HG03060 (cell line): ENCODE results near the gene ACIN1.
"Not testable (repeated sequence)": the region's sequence is repeated elsewhere in the genome, so short reads cannot be mapped to it uniquely, and the experiment has no call there.

ENCODE experiments used
- ATAC-seq: cut with Tn5 transposase; IDR thresholded peaks from one replicate; pipeline ENCODE4 v1.9.1; 2021; ENCODE audit warnings: low read depth, moderate number of reproducible peaks; ENCODE audit not compliant: unreplicated experiment

ACIN1 gene

GRCh38 chr14:23021889-23022442 lies 73.0 kb downstream of the ACIN1 start:
- ATAC-seq = no peak

DNA sequence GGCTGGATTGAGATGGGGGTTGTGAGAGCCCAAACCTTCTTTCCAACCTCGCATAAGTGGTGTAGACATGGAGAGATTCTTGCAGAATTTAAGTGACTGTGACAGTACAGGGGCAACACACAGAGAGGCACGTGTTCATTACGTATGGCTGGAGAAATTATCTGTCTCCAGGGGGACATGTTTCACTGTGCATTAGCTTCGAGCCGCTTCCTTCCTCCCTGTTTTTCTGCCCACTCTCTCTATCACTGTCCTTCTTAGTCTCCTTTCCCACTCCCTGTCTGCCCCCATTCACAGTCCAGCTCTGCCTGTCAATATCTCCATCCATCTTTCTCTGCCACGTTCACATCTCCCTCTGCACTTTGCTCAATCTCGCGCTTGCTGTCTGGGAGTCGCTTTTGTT lies 73.5 kb downstream of the ACIN1 start:
- ATAC-seq = no peak

DNA sequence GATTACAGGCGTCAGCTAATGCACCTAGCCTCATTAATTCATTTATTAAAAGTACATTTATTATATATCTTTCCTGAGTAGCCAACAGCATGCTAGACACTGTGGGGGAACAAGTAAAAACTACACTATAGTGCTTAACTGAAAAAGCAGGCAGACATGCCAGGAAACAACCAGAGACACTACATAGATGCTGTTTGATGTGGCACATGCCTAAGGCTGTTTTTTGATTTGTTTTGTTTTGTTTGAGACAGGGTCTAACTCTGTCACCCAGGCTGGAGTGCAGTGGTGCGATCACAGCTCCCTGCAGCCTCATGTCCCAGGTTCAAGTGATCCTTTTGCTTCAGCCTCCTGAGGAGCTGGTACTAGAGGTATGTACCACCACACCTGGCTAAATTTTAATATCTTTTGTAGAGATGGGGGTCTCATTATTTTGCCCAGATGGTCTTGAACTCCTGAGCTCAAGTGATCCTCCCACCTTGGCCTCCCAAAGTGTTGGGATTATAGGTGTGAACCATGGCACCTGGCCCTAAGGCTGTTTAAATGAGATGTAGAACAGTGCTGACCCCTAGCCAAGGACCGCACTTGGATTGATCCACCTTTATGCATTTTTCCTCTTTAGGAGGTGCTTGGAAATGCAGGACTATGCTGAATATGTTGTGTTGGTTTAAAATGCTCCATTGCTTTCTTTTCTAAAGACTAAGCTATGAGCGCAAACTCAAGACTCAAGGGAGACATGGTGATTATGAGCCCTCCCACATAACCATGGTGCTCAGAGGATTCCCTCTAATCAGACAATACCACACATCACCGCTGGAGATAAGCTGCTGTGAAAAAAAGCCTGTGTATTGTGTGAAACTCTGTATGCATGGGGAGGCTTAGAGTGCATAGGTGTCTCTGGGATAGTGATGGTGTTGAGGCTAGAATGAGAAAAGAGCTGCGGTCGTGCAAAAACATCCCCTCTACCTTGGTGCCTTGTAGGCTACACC lies 74.5 kb downstream of the ACIN1 start:
- ATAC-seq = no peak

GRCh38 chr14:23018107-23018506 lies 76.8 kb downstream of the ACIN1 start:
- no peak for ATAC-seq

DNA sequence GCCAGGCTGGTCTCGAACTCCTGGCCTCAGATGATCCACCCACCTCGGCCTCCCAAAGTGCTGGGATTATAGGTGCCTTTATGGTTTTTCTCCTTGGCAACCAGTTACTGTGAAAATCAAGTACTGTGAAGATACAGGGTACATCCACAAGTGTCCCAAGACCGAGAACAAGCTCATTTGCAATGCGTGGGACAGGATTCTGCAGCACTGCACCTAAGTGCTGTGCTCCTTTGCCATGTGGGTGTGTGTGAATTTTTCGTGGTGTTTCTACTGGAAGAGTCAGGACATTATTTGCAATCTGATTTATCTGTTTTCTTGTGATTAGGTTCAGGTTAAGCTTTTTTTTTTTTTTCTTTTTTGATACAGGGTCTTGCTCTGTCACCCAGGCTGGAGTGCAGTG lies 77.8 kb downstream of the ACIN1 start:
- ATAC-seq = no peak

DNA sequence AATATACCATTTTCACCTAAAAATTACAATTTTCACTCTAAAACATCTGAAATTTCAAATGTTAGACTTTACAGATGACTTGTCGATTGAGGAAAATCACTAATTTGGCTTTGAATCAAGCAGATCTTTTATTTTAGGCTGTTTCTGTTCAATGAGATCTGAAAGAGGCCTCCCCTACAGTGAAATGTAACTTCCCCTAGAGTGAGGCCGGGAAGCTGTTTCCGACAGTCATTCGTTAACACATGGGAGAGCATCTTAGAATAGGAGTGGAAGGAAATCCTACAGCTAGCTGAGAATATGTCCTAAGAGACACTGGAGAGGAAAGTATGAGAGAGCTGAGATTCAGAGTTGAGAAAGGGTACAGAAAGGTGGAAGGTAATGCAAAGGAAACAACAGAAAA lies 79.3 kb downstream of the ACIN1 start:
- ATAC-seq = no peak

DNA sequence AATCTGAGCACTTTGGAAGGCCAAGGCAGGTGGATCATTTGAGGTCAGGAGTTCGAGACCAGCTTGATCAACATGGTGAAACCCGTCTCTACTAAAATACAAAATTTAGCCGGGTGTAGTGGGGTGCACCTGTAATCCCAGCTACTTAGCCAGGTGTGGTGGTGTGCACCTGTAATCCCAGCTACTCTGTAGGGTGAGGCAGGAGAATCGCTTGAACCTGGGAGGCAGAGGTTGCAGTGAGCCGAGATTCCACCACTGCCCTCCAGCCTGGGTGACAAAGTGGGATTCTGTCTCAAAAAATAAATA lies 81.2 kb downstream of the ACIN1 start:
- ATAC-seq = not testable (repeated sequence)

DNA sequence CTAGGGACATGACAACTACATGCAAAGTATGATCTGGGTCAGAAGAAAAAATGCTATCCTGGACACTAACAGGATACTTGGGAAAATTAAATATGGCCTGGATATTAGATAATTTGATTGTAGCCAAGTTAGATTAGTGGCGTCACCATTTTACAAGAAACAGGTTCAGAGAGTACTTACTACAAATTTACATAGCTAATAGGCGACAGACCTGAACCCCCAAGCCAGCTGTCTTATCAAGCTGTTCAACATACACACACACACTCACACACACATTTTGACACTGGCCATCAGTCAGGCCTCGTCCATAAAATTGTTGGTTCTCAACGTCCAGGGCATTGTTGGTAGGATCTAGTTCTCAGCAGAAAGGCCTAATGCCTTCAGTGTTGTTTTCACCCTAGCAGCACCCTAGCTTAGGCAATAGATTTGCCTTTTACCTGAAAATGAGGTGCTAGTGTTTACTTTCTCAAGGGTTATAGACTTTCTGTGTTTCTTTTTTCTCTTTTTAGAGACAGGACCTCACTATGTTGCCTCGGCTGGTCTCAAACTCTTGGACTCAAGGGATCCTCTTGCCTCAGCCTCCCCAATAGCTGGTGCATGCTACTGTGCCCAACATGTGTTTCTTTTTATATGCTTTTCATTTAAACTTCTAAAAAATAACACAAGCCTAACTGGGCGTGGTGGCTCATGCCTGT lies 81.7 kb downstream of the ACIN1 start:
- no peak for ATAC-seq

DNA sequence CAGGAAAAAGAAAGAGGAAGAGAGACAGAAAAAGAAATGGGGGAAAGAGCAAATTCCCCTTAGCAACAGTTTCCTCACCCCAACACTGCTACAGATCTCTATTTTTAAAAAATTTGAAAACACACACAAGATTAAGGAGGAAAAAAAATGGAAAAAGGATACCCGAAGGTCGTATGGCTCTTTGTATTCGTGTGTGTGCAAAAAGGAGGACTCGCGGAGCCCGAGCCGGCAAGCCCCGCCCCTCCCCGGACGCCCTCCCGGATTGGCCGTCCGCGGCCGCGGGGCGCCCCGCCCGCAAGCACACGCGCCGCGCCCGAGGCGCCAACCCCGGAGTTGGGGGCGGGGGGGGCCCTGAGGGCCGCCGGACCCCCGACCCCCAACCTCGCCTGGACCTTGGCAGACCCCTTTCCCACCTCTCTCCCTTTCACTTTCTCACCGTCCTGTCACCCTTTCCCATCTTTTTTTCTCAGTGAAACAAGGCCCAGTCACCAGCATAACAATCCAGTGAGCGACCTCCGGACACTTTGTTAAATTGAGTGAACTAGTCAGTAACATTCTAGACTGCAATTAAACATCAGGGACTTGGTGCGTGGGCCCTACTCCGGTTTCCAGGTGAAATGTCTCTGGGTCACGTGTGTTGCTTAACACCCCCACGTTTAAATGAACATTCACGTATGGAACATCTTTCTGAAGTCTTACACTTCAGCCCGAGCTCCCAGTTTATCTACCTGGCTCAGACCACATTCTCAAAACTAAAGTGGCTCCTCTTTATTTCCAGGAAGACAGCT lies 84.8 kb downstream of the ACIN1 start, which contains the start of gene C14orf93:
Gene C14orf93, minus strand, starts transcription at position 205 of the 788 bp plus-strand sequence. CDS start 11,120 bp downstream, outside the sequence.
- ATAC-seq = no peak

- ATAC-seq = no peak
Measured at GRCh38 chr14:23009483-23009938, 85.4 kb downstream of the ACIN1 start.

GRCh38 chr14:23008831-23009230 lies 86.1 kb downstream of the ACIN1 start:
- ATAC-seq = no peak
